AG04450 (cell line): ENCODE results near the gene RTP5. TPM values are rescaled to one million over a fixed set of nuclear protein-coding genes. Genes with fewer than 3 reads are reported as not detected.

Experiments used
- CTCF ChIA-PET: fragments of 300-600, 350-600 bp; formaldehyde crosslinking; extraction: SDS; loops from one replicate; lab custom pipeline; 2022; ENCODE audit warnings: antibody characterized with exemption, inconsistent platforms; lab: Charles Lee
- POLR2A ChIA-PET: fragments of 350-600 bp; formaldehyde crosslinking; extraction: SDS; loops from one replicate; lab custom pipeline; 2021; ENCODE audit warnings: antibody characterized with exemption, inconsistent platforms; lab: Yijun Ruan, JAX
- DNase-seq: peaks from one replicate; pipeline ENCODE4 v3.0.0-alpha.2; 2011; ENCODE audit warnings: low read depth, low spot score
- H3K27ac ChIP-seq: one replicate; pipeline ENCODE4 v1.5.1; 2012; ENCODE audit warnings: low read depth, low read length, control low read depth
- H3K27me3 ChIP-seq: one replicate; pipeline ENCODE4 v1.6.0; 2012; ENCODE audit warnings: low read length; ENCODE audit not compliant: control insufficient read depth, insufficient read depth
- H3K4me3 ChIP-seq: 2 replicates; pipeline ENCODE4 v1.5.1; 2011; ENCODE audit warnings: mild to moderate bottlenecking, low read depth, low read length, control low read depth
- H3K9me3 ChIP-seq: 2 replicates; pipeline ENCODE4 v1.5.1; 2012; ENCODE audit warnings: low read length; ENCODE audit not compliant: control insufficient read depth, insufficient read depth
- CTCF ChIP-seq: IDR thresholded peaks from 2 replicates; pipeline ENCODE4 v1.5.1; 2011; ENCODE audit warnings: low read depth, low read length, control low read depth, inconsistent platforms
- polyA plus RNA-seq: library from polyadenylated mRNA; depleted of rRNA; stranded (reverse); fragments of >200 nt; gene quantifications from 2 replicates; pipeline ENCODE4 v1.2.3, GENCODE V29; 2011

The RTP5 gene
- polyA plus RNA-seq, 1 experiment: not detected

DNA sequence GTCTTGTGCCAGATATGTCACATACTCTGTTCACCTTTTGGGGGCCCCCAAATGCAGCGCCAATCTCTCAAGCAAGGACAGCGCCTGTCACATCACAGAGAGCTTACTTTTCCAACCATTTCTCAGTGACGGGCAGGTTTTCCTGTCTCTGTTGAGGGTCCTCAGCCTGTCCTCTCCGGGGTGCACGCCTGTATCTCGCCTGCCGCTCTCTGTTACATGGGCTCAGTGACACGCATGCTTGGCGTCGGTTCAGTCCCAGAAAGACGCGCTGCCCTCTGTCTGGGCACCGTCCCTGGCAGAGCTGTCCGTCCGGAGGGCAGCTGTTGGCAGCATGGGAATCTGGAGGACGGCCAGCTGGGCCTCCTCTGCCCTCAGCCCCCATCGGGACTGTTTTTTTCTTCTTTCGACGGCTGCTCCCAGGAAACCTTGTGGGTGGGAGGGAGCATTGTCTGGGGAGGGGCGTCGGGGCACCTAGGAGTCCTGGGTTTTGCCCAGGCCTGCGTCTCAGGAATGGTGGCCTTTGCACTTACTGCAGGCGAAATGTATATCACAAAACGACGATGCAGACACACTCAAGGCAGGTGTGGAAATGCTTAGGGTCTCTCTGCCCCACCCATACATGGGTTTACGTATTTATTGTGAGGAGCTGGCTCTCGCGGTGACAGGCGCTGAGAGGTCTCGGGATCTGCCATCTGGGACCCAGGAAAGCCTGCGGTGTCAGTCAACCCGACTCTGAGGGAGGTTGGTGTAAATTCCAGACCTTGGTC lies 30.9 kb downstream of the RTP5 start:
- H3K27ac ChIP-seq: no peak overlapping the region
- ChIA-PET POLR2A (no interaction called here), CTCF (no interaction called here)
- TF ChIP-seq CTCF: no peak
- H3K9me3 ChIP-seq: peaks cover 33% of the 10 kb centered on the region; the same call in 1 of the 2 replicates
- H3K4me3 ChIP-seq: no peak overlapping the region
- DNase-seq: no peak
- H3K27me3 ChIP-seq: peaks cover 18% of the 10 kb centered on the region

GRCh38 chr2:241901018-241901380 lies 31.5 kb downstream of the RTP5 start:
- no peak for TF ChIP-seq CTCF

DNA sequence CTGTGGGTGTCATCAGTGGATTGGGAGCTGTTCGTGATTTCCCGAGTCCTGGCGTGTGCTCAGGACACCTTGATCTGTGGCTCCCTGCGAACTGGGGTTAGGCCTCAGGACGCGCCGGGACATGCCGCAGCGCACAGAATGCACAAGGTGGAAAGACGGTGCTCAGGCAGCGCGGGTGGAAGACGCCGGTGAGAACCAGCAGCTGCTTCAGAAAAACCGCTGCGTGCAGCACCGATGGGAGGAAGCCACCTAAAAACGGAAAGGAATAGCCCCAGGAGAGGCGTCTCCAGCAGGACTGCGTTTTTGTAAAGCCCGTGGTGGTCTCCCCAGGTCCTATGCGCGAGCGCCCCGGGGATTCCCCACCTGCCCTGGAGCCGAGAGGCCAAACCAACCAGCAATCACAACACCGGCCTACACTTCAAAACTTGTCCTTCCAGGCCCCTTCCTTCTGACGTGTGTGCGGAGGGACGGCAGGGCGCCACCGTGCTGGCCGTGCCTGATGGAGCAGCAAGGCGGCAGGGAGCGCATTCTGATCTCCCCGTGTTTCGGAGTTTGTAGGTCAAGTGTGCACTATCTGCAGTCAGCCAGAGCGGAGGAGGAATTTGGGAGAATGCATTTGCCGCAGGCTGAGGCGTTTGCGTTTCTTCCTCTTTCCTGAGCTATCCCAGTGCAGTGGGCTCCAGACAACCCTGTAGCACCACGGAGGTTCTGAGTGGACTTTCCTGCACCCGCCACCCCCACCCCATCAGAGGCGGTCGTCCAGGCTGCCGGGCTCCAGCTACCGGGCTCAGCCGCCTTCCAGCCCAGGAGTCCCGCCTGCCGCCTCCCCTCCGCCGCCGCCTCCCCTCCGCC lies 32.2 kb downstream of the RTP5 start:
- no peak for TF ChIP-seq CTCF
- H3K27me3 ChIP-seq: peaks cover 18% of the 10 kb centered on the region
- H3K9me3 ChIP-seq: peaks cover 26% of the 10 kb centered on the region; the same call in 1 of the 2 replicates
- no peak for DNase-seq
- ChIA-PET CTCF (no interaction called here), POLR2A (no interaction called here)
- no peak overlapping the region for H3K27ac ChIP-seq
- no peak overlapping the region for H3K4me3 ChIP-seq

More at GRCh38 chr2:241901018-241901380, 31.5 kb downstream of the RTP5 start:
- no peak overlapping the region for H3K27ac ChIP-seq
- POLR2A ChIA-PET: no interaction called here
- CTCF ChIA-PET: no interaction called here
- H3K9me3 ChIP-seq: peaks cover 27% of the 10 kb centered on the region; the same call in 1 of the 2 replicates
- DNase-seq: no peak
- peaks cover 18% of the 10 kb centered on the region for H3K27me3 ChIP-seq
- no peak overlapping the region for H3K4me3 ChIP-seq

DNA sequence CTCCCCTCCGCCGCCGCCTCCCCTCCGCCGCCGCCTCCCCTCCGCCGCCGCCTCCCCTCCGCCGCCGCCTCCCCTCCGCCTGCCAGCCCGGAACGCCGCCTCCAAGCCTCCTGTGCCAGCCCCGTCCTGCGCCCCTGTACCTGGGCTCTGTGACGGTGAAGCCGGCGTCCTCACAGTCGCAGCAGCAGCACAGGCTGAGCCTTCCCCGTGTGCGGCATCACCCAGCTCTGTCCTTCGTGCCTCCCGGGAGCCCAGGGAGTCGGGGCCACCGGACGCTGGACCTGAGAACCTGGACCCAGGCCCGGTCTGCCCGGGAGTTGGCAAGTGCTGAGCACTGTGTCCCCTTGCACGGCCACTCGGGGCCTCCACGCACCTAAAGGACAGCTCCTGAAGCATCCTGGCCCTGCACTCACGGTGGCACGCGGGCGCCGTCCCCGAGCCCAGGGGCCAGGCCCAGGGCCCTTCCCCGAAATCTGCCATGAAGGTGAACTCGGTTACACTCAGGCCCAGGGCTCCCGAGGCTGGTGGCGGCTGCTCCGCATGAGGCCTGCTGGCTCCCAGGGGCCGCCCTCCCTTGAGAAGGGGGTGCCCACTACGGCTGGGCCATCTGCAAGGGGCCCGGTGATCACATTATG lies 32.9 kb downstream of the RTP5 start:
- H3K27me3 ChIP-seq: peaks cover 18% of the 10 kb centered on the region
- no peak overlapping the region for H3K4me3 ChIP-seq
- peaks cover 23% of the 10 kb centered on the region; the same call in 1 of the 2 replicates for H3K9me3 ChIP-seq
- CTCF ChIA-PET: no interaction called here
- no peak for TF ChIP-seq CTCF
- DNase-seq: no peak
- H3K27ac ChIP-seq: peak overlapping the region; percentile 11
- POLR2A ChIA-PET: no interaction called here
